Natural killer cell (primary cell): ENCODE measurements around the gene LRRC61. TPM values are rescaled to one million over a fixed set of nuclear protein-coding genes. Genes with fewer than 3 reads are reported as not detected.
"Not testable (repeated sequence)": the region's sequence is repeated elsewhere in the genome, so short reads cannot be mapped to it uniquely, and the experiment has no call there.

Experiments used
- ATAC-seq, 3 donors: fragments of 150-1000 bp in 2 of 3; fragments of 200-7000 bp in 1 of 3; cut with Tn5 transposase; 1 replicate in 1 of 3; 2 replicates in 2 of 3; pipeline ENCODE4 v1.10.0; 2021; ENCODE audit warnings: mild to moderate bottlenecking in 2 of 3, moderate library complexity in 2 of 3
- DNase-seq, 2 donors: peaks; one replicate each; pipeline versions ENCODE4 v3.0.0 to v3.0.0-alpha.2; 2013 to 2021; ENCODE audit warnings: mixed read lengths in 1 of 2
- H3K27ac ChIP-seq: one replicate; pipeline ENCODE4 v1.5.1; 2013; ENCODE audit warnings: mild to moderate bottlenecking, low read length
- H3K27me3 ChIP-seq: one replicate; pipeline ENCODE4 v1.6.1; 2013; ENCODE audit warnings: low read length; ENCODE audit not compliant: control insufficient read depth, insufficient read depth
- H3K36me3 ChIP-seq: one replicate; pipeline ENCODE4 v1.6.1; 2013; ENCODE audit warnings: low read length; ENCODE audit not compliant: control insufficient read depth, insufficient read depth
- H3K4me1 ChIP-seq: one replicate; pipeline ENCODE4 v1.6.1; 2013; ENCODE audit warnings: low read length; ENCODE audit not compliant: control insufficient read depth, insufficient read depth
- H3K4me3 ChIP-seq: one replicate; pipeline ENCODE4 v1.5.1; 2013; ENCODE audit warnings: low read length
- H3K9me3 ChIP-seq: one replicate; pipeline ENCODE4 v1.6.1; 2013; ENCODE audit warnings: low read length; ENCODE audit not compliant: control insufficient read depth, insufficient read depth
- H3K27ac Mint-ChIP-seq, 2 donors: one replicate each; pipeline ENCODE4 v1.8.0; 2022; ENCODE audit warnings: mild to moderate bottlenecking in 2 of 2, mixed read lengths in 2 of 2, moderate library complexity in 1 of 2
- H3K27me3 Mint-ChIP-seq, 2 donors: one replicate each; pipeline ENCODE4 v1.8.0; 2022; ENCODE audit warnings: low read depth in 2 of 2, mixed read lengths in 2 of 2
- H3K36me3 Mint-ChIP-seq: one replicate; pipeline ENCODE4 v1.8.0; 2022; ENCODE audit warnings: mixed read lengths
- H3K4me1 Mint-ChIP-seq, 2 donors: one replicate each; pipeline ENCODE4 v1.8.0; 2022; ENCODE audit warnings: mixed read lengths in 2 of 2
- H3K4me3 Mint-ChIP-seq: one replicate; pipeline ENCODE4 v1.8.0; 2022; ENCODE audit warnings: mild to moderate bottlenecking, moderate library complexity, mixed read lengths
- H3K9me3 Mint-ChIP-seq, 2 donors: one replicate each; pipeline ENCODE4 v1.8.0; 2022; ENCODE audit warnings: mixed read lengths in 2 of 2
- WGBS: methylation state at CpG from one replicate; pipeline ENCODE4 v1.1.7; 2013; ENCODE audit warnings: missing lambda C conversion rate; ENCODE audit not compliant: insufficient coverage; 5-methylcytosine and 5-hydroxymethylcytosine counted together
- intact Hi-C: fragments of 100-400 bp; cut with micrococcal nuclease; formaldehyde crosslinking; loops from one replicate; pipeline ENCODE4 v1.14.2; 2022
- total RNA-seq, 4 donors: library from RNA; stranded (reverse); fragments of 120-200 nt in 1 of 4; gene quantifications; one replicate each; pipeline versions ENCODE4 v1.2.3 to v1.2.4, GENCODE V29; 2013 to 2022

The LRRC61 gene
- total RNA-seq, 3 donors from 2014 or later (not counting 1 experiment from before 2014, with no cell fraction given) = 7.3 to 16.7 (median 13.7) TPM

- peak in 2 of 3 donors; percentile 71 to 72 for ATAC-seq
Measured at GRCh38 chr7:150285849-150286754, 37.1 kb upstream of the LRRC61 start.

GRCh38 chr7:150287815-150288214, 35.3 kb upstream of the LRRC61 start:
- H3K4me1 ChIP-seq, H3K27me3 ChIP-seq, H3K27me3 Mint-ChIP-seq, H3K4me3 Mint-ChIP-seq, H3K27ac Mint-ChIP-seq, H3K9me3 Mint-ChIP-seq, H3K27ac ChIP-seq, H3K4me1 Mint-ChIP-seq, H3K36me3 Mint-ChIP-seq, H3K36me3 ChIP-seq, H3K4me3 ChIP-seq, intact Hi-C loops, ATAC-seq, DNase-seq, H3K9me3 ChIP-seq: not testable (repeated sequence)
- 66% methylated on average over 7 of the region's 7 CpGs for WGBS

More at GRCh38 chr7:150285849-150286754, 37.1 kb upstream of the LRRC61 start:
- H3K4me1 ChIP-seq, H3K9me3 Mint-ChIP-seq, intact Hi-C loops, H3K4me1 Mint-ChIP-seq, H3K27ac ChIP-seq, H3K27ac Mint-ChIP-seq, H3K4me3 Mint-ChIP-seq, H3K27me3 ChIP-seq, H3K9me3 ChIP-seq, H3K27me3 Mint-ChIP-seq, H3K36me3 ChIP-seq, H3K36me3 Mint-ChIP-seq, H3K4me3 ChIP-seq: not testable (repeated sequence)
- WGBS = 44% methylated on average over 13 of the region's 16 CpGs
- DNase-seq = peak in 1 of 2 donors; percentile 48

GRCh38 chr7:150288816-150289215, 34.3 kb upstream of the LRRC61 start:
- H3K9me3 Mint-ChIP-seq, DNase-seq, H3K9me3 ChIP-seq, H3K27me3 Mint-ChIP-seq, H3K4me1 ChIP-seq, H3K4me1 Mint-ChIP-seq, H3K36me3 ChIP-seq, intact Hi-C loops, H3K27ac ChIP-seq, ATAC-seq, H3K36me3 Mint-ChIP-seq, H3K4me3 ChIP-seq, H3K27ac Mint-ChIP-seq, H3K27me3 ChIP-seq, H3K4me3 Mint-ChIP-seq: not testable (repeated sequence)
- WGBS = 93% methylated on average over 4 of the region's 6 CpGs

- H3K4me1 Mint-ChIP-seq, H3K9me3 ChIP-seq, H3K36me3 ChIP-seq, H3K4me3 ChIP-seq, H3K27me3 Mint-ChIP-seq, H3K4me3 Mint-ChIP-seq, H3K27ac ChIP-seq, H3K27me3 ChIP-seq, H3K27ac Mint-ChIP-seq, intact Hi-C loops, ATAC-seq, H3K36me3 Mint-ChIP-seq, H3K9me3 Mint-ChIP-seq, DNase-seq, H3K4me1 ChIP-seq: not testable (repeated sequence)
- WGBS = 74% methylated on average over 5 of the region's 6 CpGs
Measured at GRCh38 chr7:150290317-150290716, 32.8 kb upstream of the LRRC61 start.

- ATAC-seq, H3K4me3 Mint-ChIP-seq, H3K27me3 ChIP-seq, H3K27ac ChIP-seq, H3K4me1 Mint-ChIP-seq, H3K9me3 Mint-ChIP-seq, H3K4me3 ChIP-seq, intact Hi-C loops, H3K27ac Mint-ChIP-seq, H3K36me3 ChIP-seq, H3K36me3 Mint-ChIP-seq, DNase-seq, H3K27me3 Mint-ChIP-seq, H3K9me3 ChIP-seq, H3K4me1 ChIP-seq: not testable (repeated sequence)
- WGBS = no CpG with 5 or more reads among the region's 8 CpGs
Measured at GRCh38 chr7:150295027-150295426, 28.1 kb upstream of the LRRC61 start.

GRCh38 chr7:150295614-150296013, 27.5 kb upstream of the LRRC61 start:
- H3K4me3 ChIP-seq, H3K27me3 ChIP-seq, DNase-seq, H3K9me3 Mint-ChIP-seq, H3K36me3 ChIP-seq, H3K27ac ChIP-seq, H3K36me3 Mint-ChIP-seq, H3K4me3 Mint-ChIP-seq, H3K4me1 ChIP-seq, ATAC-seq, H3K27me3 Mint-ChIP-seq, H3K9me3 ChIP-seq, H3K4me1 Mint-ChIP-seq, intact Hi-C loops, H3K27ac Mint-ChIP-seq: not testable (repeated sequence)
- WGBS = no CpG with 5 or more reads among the region's 8 CpGs

GRCh38 chr7:150296802-150297201, 26.4 kb upstream of the LRRC61 start:
- H3K27ac ChIP-seq, H3K4me1 ChIP-seq, DNase-seq, H3K27me3 Mint-ChIP-seq, H3K9me3 ChIP-seq, H3K9me3 Mint-ChIP-seq, H3K4me3 Mint-ChIP-seq, H3K36me3 ChIP-seq, H3K27me3 ChIP-seq, intact Hi-C loops, ATAC-seq, H3K27ac Mint-ChIP-seq, H3K4me1 Mint-ChIP-seq, H3K36me3 Mint-ChIP-seq, H3K4me3 ChIP-seq: not testable (repeated sequence)
- WGBS = 87% methylated on average over 7 of the region's 10 CpGs

GRCh38 chr7:150297978-150298377, 25.2 kb upstream of the LRRC61 start:
- intact Hi-C loops, ATAC-seq: not testable (repeated sequence)

More at GRCh38 chr7:150297978-150298377, 25.2 kb upstream of the LRRC61 start:
- DNase-seq, H3K27ac ChIP-seq, H3K4me1 Mint-ChIP-seq, H3K27ac Mint-ChIP-seq, H3K4me3 ChIP-seq, H3K36me3 ChIP-seq, H3K4me3 Mint-ChIP-seq, H3K9me3 Mint-ChIP-seq, H3K9me3 ChIP-seq, H3K27me3 ChIP-seq, H3K36me3 Mint-ChIP-seq, H3K4me1 ChIP-seq, H3K27me3 Mint-ChIP-seq: not testable (repeated sequence)
